Thymus (tissue), 11 donors: Measurements from ENCODE around the gene PPY. TPM values are rescaled to one million over a fixed set of nuclear protein-coding genes. Genes with fewer than 3 reads are reported as not detected.

Source experiments
- DNase-seq, 9 donors: peaks; one replicate each; pipeline ENCODE4 v3.0.0-alpha.2; 2013; ENCODE audit warnings: low spot score in 9 of 9, low read depth in 6 of 9, missing footprints in 1 of 9
- H3K27ac ChIP-seq, 2 donors: one replicate each; pipeline ENCODE4 v1.5.1; 2013; ENCODE audit warnings: control low read depth in 1 of 2, low read depth in 1 of 2, low read length in 1 of 2, mild to moderate bottlenecking in 1 of 2, moderate library complexity in 1 of 2
- H3K27me3 ChIP-seq, 2 donors: one replicate each; pipeline ENCODE4 v1.5.1; 2013; ENCODE audit warnings: low read length in 1 of 2; ENCODE audit not compliant: control insufficient read depth in 2 of 2, insufficient read depth in 1 of 2
- H3K36me3 ChIP-seq, 2 donors: one replicate each; pipeline ENCODE4 v1.5.1; 2013; ENCODE audit warnings: low read length in 1 of 2, mild to moderate bottlenecking in 1 of 2, moderate library complexity in 1 of 2; ENCODE audit not compliant: control insufficient read depth in 2 of 2, insufficient read depth in 2 of 2
- H3K4me1 ChIP-seq, 2 donors: one replicate each; pipeline ENCODE4 v1.5.1; 2013; ENCODE audit warnings: low read length in 2 of 2; ENCODE audit not compliant: control insufficient read depth in 2 of 2, insufficient read depth in 2 of 2
- H3K4me3 ChIP-seq, 2 donors: one replicate each; pipeline ENCODE4 v1.5.1; 2013; ENCODE audit warnings: low read length in 2 of 2, control low read depth in 1 of 2, mild to moderate bottlenecking in 1 of 2
- H3K9me3 ChIP-seq, 2 donors: one replicate each; pipeline ENCODE4 v1.5.1; 2013; ENCODE audit warnings: low read length in 1 of 2, mild to moderate bottlenecking in 1 of 2; ENCODE audit not compliant: control insufficient read depth in 2 of 2, insufficient read depth in 1 of 2
- WGBS: extraction: QIAGEN DNeasy Blood & Tissue Kit; methylation state at CpG from one replicate; pipeline ENCODE4 v1.1.7; 2013; 5-methylcytosine and 5-hydroxymethylcytosine counted together
- polyA plus RNA-seq: library from polyadenylated mRNA; stranded (reverse); fragments of 200-250 nt; gene quantifications from one replicate; pipeline ENCODE4 v1.2.3, GENCODE V29; 2013
- total RNA-seq: library from RNA; stranded (reverse); fragments of 120-200 nt; gene quantifications from one replicate; pipeline ENCODE4 v1.2.4, GENCODE V29; 2013
- donor health status: healthy.

PPY gene
- total and polyA plus RNA-seq, 2 donors = 0.33 to 0.71 TPM

- no peak for DNase-seq
- 96% methylated on average over 2 of the region's 2 CpGs for WGBS
Observed at GRCh38 chr17:43914451-43914850, 27.8 kb downstream of the PPY start.

GRCh38 chr17:43913584-43913983, 28.7 kb downstream of the PPY start:
- peaks cover 11 to 52% of the 10 kb centered on the region in 2 donors for H3K27me3 ChIP-seq
- H3K4me3 ChIP-seq = no peak overlapping the region
- no peak overlapping the region for H3K27ac ChIP-seq
- H3K4me1 ChIP-seq = peaks cover 0 to 4% of the 10 kb centered on the region in 2 donors
- WGBS = 89% methylated on average over 6 of the region's 6 CpGs
- DNase-seq = no peak
- no peaks in the 10 kb centered on the region for H3K36me3 ChIP-seq
- H3K9me3 ChIP-seq = no peaks in the 10 kb centered on the region

More at GRCh38 chr17:43914451-43914850, 27.8 kb downstream of the PPY start:
- Histone ChIP-seq H3K36me3 (no peaks in the 10 kb centered on the region), H3K4me1 (peaks cover 0 to 4% of the 10 kb centered on the region in 2 donors), H3K9me3 (no peaks in the 10 kb centered on the region), H3K27ac (no peak overlapping the region), H3K4me3 (no peak overlapping the region), H3K27me3 (peaks cover 5 to 48% of the 10 kb centered on the region in 2 donors)

DNA sequence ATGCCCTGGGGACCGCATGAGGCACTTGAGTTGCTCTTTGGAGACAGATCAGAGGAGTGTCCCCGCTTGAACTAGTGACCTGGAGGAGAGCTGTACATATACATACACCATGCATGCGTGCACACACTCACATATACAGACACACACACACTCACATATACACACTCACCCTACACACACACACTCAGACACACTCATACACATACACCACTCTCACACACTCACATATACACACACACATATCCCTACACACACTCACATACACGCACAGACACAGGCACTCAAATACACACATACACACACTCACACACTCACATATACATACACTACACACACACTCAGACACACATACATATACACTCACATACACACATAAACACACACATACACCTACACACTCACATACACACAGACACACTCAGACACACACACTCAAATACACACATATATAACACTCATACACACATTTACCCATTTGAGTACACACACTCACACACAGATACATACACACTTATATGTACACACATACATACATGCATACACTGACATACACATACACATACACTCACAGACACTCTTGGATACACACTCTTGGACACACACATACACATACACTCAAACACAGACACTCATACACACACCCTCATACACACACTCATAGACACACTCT, 29.5 kb downstream of the PPY start:
- H3K9me3 ChIP-seq = no peaks in the 10 kb centered on the region
- no peaks in the 10 kb centered on the region for H3K36me3 ChIP-seq
- H3K4me3 ChIP-seq = no peak overlapping the region
- peaks cover 18 to 54% of the 10 kb centered on the region in 2 donors for H3K27me3 ChIP-seq
- DNase-seq = no peak
- peaks cover 0 to 8% of the 10 kb centered on the region in 2 donors for H3K4me1 ChIP-seq
- 83% methylated on average over 4 of the region's 4 CpGs for WGBS
- H3K27ac ChIP-seq = no peak overlapping the region

- Histone ChIP-seq H3K4me1 (peaks cover 6 to 16% of the 10 kb centered on the region in 2 donors), H3K9me3 (no peaks in the 10 kb centered on the region), H3K27ac (no peak overlapping the region), H3K27me3 (peaks cover 26 to 54% of the 10 kb centered on the region in 2 donors), H3K36me3 (no peaks in the 10 kb centered on the region), H3K4me3 (no peak overlapping the region)
- DNase-seq = no peak
- WGBS = 76% methylated on average over 8 of the region's 8 CpGs
Observed at GRCh38 chr17:43911904-43912303, 30.4 kb downstream of the PPY start.

DNA sequence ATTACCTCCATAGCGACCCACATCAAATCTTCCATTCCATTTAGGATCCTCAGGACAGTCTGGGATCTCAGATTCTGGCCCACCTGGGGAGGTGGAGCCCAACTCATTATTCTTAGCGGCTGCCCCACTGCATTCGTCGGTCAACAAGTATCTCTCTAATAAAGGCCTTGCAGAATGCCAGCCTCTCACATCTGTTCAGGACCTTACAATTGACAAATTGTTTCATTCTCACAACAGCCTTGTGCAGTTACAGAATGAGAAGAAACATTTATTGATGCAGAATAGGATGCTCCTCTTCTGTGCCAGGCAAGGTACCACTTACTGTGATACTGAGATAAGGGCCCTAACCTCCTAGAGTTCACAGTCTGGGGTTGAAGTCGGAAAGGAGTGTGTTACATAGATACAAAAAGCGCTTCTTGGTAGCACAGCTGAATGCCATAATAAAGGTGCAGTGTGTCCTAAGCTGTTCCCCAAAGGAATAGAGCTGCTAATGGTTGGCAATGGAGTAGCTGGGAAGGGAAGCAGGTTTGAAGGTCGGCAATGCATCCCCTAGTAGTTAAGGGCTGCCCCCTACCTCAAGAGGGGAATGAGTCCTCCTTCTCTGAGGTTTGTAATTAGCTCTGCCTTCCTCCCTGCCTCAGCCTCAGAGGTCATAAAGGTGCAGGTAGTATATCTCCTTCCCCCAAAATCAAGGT, 32.6 kb downstream of the PPY start:
- H3K4me3 ChIP-seq = no peak overlapping the region
- no peak overlapping the region for H3K27ac ChIP-seq
- no peaks in the 10 kb centered on the region for H3K36me3 ChIP-seq
- H3K4me1 ChIP-seq = peaks cover 6 to 24% of the 10 kb centered on the region in 2 donors
- no peak for DNase-seq
- H3K9me3 ChIP-seq = no peaks in the 10 kb centered on the region
- WGBS = 79% methylated on average over 7 of the region's 7 CpGs
- peaks cover 45 to 71% of the 10 kb centered on the region in 2 donors for H3K27me3 ChIP-seq

- H3K27ac ChIP-seq = no peak overlapping the region
Observed at GRCh38 chr17:43907998-43908721, 34.1 kb downstream of the PPY start.

DNA sequence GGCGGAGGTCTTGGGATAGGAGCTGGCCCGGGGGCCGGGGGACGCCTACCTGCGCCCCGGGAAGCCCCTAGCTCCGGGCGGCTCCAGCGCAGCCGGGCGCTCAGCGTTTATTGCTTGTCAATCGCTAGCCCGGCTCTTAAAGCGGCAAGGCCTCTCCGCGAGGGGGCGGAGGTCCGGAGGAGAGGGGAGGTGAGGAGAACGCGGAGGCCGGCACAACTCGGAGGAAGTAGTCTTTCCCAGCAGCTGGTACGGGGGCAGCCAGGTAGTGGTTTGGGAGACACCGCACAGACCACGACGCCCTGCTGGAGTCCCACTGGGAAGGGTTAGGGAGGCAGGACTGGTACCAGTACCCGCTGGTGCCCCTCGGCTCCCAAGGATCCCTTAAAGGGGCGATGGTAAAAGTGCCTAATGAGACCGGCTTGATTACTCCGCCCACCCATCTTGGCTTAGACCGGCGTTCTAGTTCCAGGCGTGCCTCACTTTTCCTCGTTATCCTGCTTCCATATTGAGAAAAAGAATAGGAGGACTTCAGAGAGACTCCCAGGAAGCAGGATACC, 34.8 kb downstream of the PPY start, which contains the start of gene MPP2:
Gene MPP2 (minus strand): TSS at position 112 of the 557 bp plus-strand sequence. CDS start 3,076 bp downstream, outside the sequence.
- under 1% methylated on average over 36 of the region's 36 CpGs for WGBS
- H3K27me3 ChIP-seq = peaks cover 48 to 79% of the 10 kb centered on the region in 2 donors

More at GRCh38 chr17:43907998-43908721, 34.1 kb downstream of the PPY start:
- Histone ChIP-seq H3K4me3 (no peak overlapping the region), H3K27me3 (peaks cover 48 to 76% of the 10 kb centered on the region in 2 donors), H3K36me3 (no peaks in the 10 kb centered on the region), H3K4me1 (peaks cover 6 to 24% of the 10 kb centered on the region in 2 donors), H3K9me3 (no peaks in the 10 kb centered on the region)
- peak in 2 of 9 donors; percentile 30 to 52 for DNase-seq
- WGBS = 28% methylated on average over 26 of the region's 26 CpGs

GRCh38 chr17:43906951-43907424, 35.3 kb downstream of the PPY start:
- WGBS = 2% methylated on average over 29 of the region's 29 CpGs
- Histone ChIP-seq H3K4me1 (peaks cover 6 to 24% of the 10 kb centered on the region in 2 donors), H3K27ac (no peak overlapping the region), H3K36me3 (no peaks in the 10 kb centered on the region), H3K4me3 (peak overlapping the region; percentile 37 to 53), H3K9me3 (no peaks in the 10 kb centered on the region), H3K27me3 (peaks cover 48 to 83% of the 10 kb centered on the region in 2 donors)
- peak in 1 of 9 donors; percentile 18 for DNase-seq

More for the DNA sequence above, 34.8 kb downstream of the PPY start, which contains the start of gene MPP2:
- DNase-seq = peak in 3 of 9 donors; percentile 33 to 66 (median 57)
- Histone ChIP-seq H3K4me1 (peaks cover 6 to 24% of the 10 kb centered on the region in 2 donors), H3K9me3 (no peaks in the 10 kb centered on the region), H3K4me3 (peak within 1 kb of the TSS; percentile 37 to 53), H3K36me3 (no peaks in the 10 kb centered on the region), H3K27ac (no peak within 1 kb of the TSS)
